ENCODE results near the gene ZNF30.
"Not testable (repeated sequence)": the region's sequence is repeated elsewhere in the genome, so short reads cannot be mapped to it uniquely, and the experiment has no call there.

ZNF30 gene

GRCh38 chr19:34990578-34991192, 64.0 kb downstream of the ZNF30 start:
- DNase-seq = no peak

DNA sequence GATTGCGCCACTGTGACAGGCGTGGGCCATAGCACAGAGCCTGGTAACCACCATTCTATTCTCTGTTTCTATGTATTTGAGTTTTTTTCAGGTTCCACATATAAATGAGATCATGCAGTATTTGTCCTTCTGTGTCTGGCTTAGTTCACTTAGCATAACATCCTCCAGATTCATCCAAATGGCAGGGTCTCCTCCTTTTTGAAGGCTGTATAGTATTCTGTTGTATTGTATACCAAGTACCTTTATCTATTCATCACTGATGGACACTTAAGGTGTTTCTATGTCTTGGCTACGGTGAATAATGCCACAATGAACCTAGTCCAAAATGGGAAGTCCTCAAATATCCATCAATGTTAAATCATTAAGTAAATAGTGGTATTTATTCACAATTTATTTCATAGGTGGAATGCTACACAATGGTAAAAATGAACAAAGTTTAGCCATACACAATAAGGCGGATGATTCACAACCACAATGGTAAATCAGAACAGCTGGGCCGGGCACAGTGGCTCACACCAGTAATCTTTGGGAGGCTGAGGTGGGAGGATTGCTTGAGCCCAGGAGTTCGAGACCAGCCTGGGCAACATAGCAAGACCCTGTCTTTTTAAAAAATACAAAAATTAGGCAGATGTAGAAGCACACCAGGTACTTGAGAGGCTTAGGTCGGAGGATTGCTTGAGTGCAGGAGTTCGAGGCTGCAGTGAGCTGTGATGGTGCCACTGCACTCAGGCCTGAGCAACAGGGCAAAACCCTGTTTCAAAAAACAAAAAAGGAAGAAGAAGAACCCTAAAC, 65.0 kb downstream of the ZNF30 start:
- DNase-seq = no peak

GRCh38 chr19:34992582-34992981, 65.9 kb downstream of the ZNF30 start:
- not testable (repeated sequence) for DNase-seq

GRCh38 chr19:34994286-34994642, 67.6 kb downstream of the ZNF30 start:
- DNase-seq = no peak
